Keratinocyte (primary cell): ENCODE measurements around the gene NOS1AP. TPM values are rescaled to one million over a fixed set of nuclear protein-coding genes. Genes with fewer than 3 reads are reported as not detected.

Experiments used
- DNase-seq: peaks from one replicate; pipeline ENCODE4 v3.0.0-alpha.2; 2011; ENCODE audit warnings: low read depth, missing footprints, low spot score
- FAIRE-seq: peaks from 2 replicates; lab custom pipeline; 2011; peaks lifted over from hg19 to GRCh38; lab: Jason Lieb, UNC
- H2AFZ ChIP-seq: 2 replicates; pipeline ENCODE4 v1.6.0; 2012; ENCODE audit warnings: low read length, control low read depth, inconsistent platforms; ENCODE audit not compliant: control insufficient read depth
- H3K27ac ChIP-seq: 2 replicates; pipeline ENCODE4 v1.5.1; 2011; ENCODE audit warnings: low read length; ENCODE audit not compliant: control insufficient read depth, insufficient read depth
- H3K27me3 ChIP-seq: 3 replicates; pipeline ENCODE4 v1.6.0; 2011; ENCODE audit warnings: low read length; ENCODE audit not compliant: control insufficient read depth, insufficient read depth; ENCODE audit errors: extremely low read depth
- H3K36me3 ChIP-seq, 2 experiments: 2 replicates in 1 of 2; 3 replicates in 1 of 2; pipeline ENCODE4 v1.5.1; 2011; ENCODE audit warnings: low read length in 2 of 2, mild to moderate bottlenecking in 1 of 2; ENCODE audit not compliant: control insufficient read depth in 2 of 2, insufficient read depth in 2 of 2; ENCODE audit errors: extremely low read depth in 1 of 2
- H3K4me1 ChIP-seq: 3 replicates; pipeline ENCODE4 v1.5.1; 2011; ENCODE audit warnings: low read length; ENCODE audit not compliant: control insufficient read depth, insufficient read depth; ENCODE audit errors: extremely low read depth
- H3K4me2 ChIP-seq: 3 replicates; pipeline ENCODE4 v1.6.0; 2011; ENCODE audit warnings: low read depth, low read length; ENCODE audit not compliant: control insufficient read depth, insufficient read depth; ENCODE audit errors: extremely low read depth
- H3K4me3 ChIP-seq, 3 experiments: fragments of 200-600 bp in 1 of 3; sonication (generic) in 1 of 3; 2 replicates in 2 of 3; 3 replicates in 1 of 3; pipeline ENCODE4 v1.5.1; 2011 to 2016; ENCODE audit warnings: low read length in 3 of 3, mild to moderate bottlenecking in 3 of 3, control low read depth in 2 of 3, inconsistent platforms in 1 of 3, low read depth in 1 of 3, mixed read lengths in 1 of 3, mixed run types in 1 of 3, moderate library complexity in 1 of 3; ENCODE audit not compliant: control insufficient read depth in 2 of 3, insufficient read depth in 2 of 3; ENCODE audit errors: extremely low read depth in 1 of 3
- H3K79me2 ChIP-seq: 2 replicates; pipeline ENCODE4 v1.6.0; 2012; ENCODE audit warnings: low read length; ENCODE audit not compliant: control insufficient read depth, insufficient read depth
- H3K9ac ChIP-seq: 3 replicates; pipeline ENCODE4 v1.6.0; 2011; ENCODE audit warnings: low read length; ENCODE audit not compliant: control insufficient read depth, insufficient read depth; ENCODE audit errors: extremely low read depth
- H3K9me1 ChIP-seq: 3 replicates; pipeline ENCODE4 v1.6.0; 2011; ENCODE audit warnings: low read length; ENCODE audit not compliant: control insufficient read depth, insufficient read depth; ENCODE audit errors: extremely low read depth
- H3K9me3 ChIP-seq: 2 replicates; pipeline ENCODE4 v1.5.1; 2012; ENCODE audit warnings: low read depth, low read length; ENCODE audit not compliant: control insufficient read depth
- H4K20me1 ChIP-seq: 3 replicates; pipeline ENCODE4 v1.6.0; 2011; ENCODE audit warnings: low read length; ENCODE audit not compliant: control insufficient read depth, insufficient read depth; ENCODE audit errors: extremely low read depth
- CTCF ChIP-seq, 3 experiments: IDR thresholded peaks in 1 of 3; conservative IDR thresholded peaks in 1 of 3; optimal IDR thresholded peaks in 1 of 3; 2 replicates in 2 of 3; 3 replicates in 1 of 3; pipeline versions ENCODE3 to v1.5.1; 2011; ENCODE audit warnings: low read length in 3 of 3, mild to moderate bottlenecking in 3 of 3, moderate library complexity in 2 of 3, control low read depth in 1 of 3, inconsistent platforms in 1 of 3; ENCODE audit not compliant: insufficient read depth in 2 of 3; ENCODE audit errors: extremely low read depth in 1 of 3
- EZH2 ChIP-seq: IDR thresholded peaks from one replicate; pipeline ENCODE4 v1.6.1; 2012; ENCODE audit warnings: inconsistent platforms, mild to moderate bottlenecking, low read length, moderate library complexity
- dilution Hi-C: fragments of 300-500 bp; cut with MboI; formaldehyde crosslinking; loops from one replicate; pipeline ENCODE4 v1.7.0; 2020; ENCODE audit warnings: low sequenced_read_pairs; ENCODE audit not compliant: extremely low pct_ligation_motif_present
- polyA plus RNA-seq, 5 experiments: library from polyadenylated mRNA; depleted of rRNA in 3 of 5; stranded (reverse) in 3 of 5; stranded (forward) in 1 of 5; unstranded in 1 of 5; fragments of >200 nt; gene quantifications; 1 replicate in 1 of 5; 2 replicates in 3 of 5; 3 replicates in 1 of 5; pipeline versions ENCODE4 v1.2.1 to v1.2.3, GENCODE V29; 2011 to 2012; ENCODE audit warnings: missing spikeins in 2 of 5, low read depth in 1 of 5, low replicate concordance in 1 of 5

NOS1AP gene
- polyA plus RNA-seq, 1 donor (not counting 4 experiments of a cell fraction or from before 2014, with no cell fraction given): not detected

GRCh38 chr1:162252214-162252613 lies 182.7 kb downstream of the NOS1AP start:
- FAIRE-seq (no peak), DNase-seq (no peak)
- TF ChIP-seq EZH2: no peak
- TF ChIP-seq CTCF (optimal IDR thresholded peaks at IDR 0.05 in 1 of 3, IDR thresholded peaks at IDR 0.05 in 1 of 3, conservative IDR thresholded peaks at IDR 0.05 in 1 of 3; ENCODE audit: extremely low read depth in 1 of 3, insufficient read depth in 2 of 3, low read length in 3 of 3): no peak
- dilution Hi-C loops: no loop called here
- Histone ChIP-seq H3K4me3 (no peak overlapping the region), H2AFZ (no peak overlapping the region), H3K9me3 (no peaks in the 10 kb centered on the region), H3K36me3 (no peaks in the 10 kb centered on the region), H3K9ac (no peak overlapping the region), H3K4me1 (no peaks in the 10 kb centered on the region), H3K4me2 (no peak overlapping the region), H3K9me1 (no peaks in the 10 kb centered on the region), H4K20me1 (no peaks in the 10 kb centered on the region), H3K27me3 (no peaks in the 10 kb centered on the region), H3K27ac (no peak overlapping the region), H3K79me2 (no peaks in the 10 kb centered on the region)

- Histone ChIP-seq H3K9ac (no peak overlapping the region), H3K27ac (no peak overlapping the region), H3K4me1 (no peaks in the 10 kb centered on the region), H3K27me3 (no peaks in the 10 kb centered on the region), H3K4me2 (no peak overlapping the region), H3K79me2 (no peaks in the 10 kb centered on the region), H3K36me3 (no peaks in the 10 kb centered on the region), H3K4me3 (no peak overlapping the region), H2AFZ (no peak overlapping the region), H3K9me1 (no peaks in the 10 kb centered on the region), H4K20me1 (no peaks in the 10 kb centered on the region), H3K9me3 (no peaks in the 10 kb centered on the region)
- FAIRE-seq (no peak), DNase-seq (no peak)
- dilution Hi-C loops: no loop called here
- no peak for TF ChIP-seq EZH2
- TF ChIP-seq CTCF (optimal IDR thresholded peaks at IDR 0.05 in 1 of 3, IDR thresholded peaks at IDR 0.05 in 1 of 3, conservative IDR thresholded peaks at IDR 0.05 in 1 of 3; ENCODE audit: extremely low read depth in 1 of 3, insufficient read depth in 2 of 3, low read length in 3 of 3): no peak
Observed at GRCh38 chr1:162253790-162254189, 184.3 kb downstream of the NOS1AP start.
